Aorta (tissue), 5 donors: Measurements from ENCODE around the gene ERG. TPM values are rescaled to one million over a fixed set of nuclear protein-coding genes. Genes with fewer than 3 reads are reported as not detected.

Experiments
- ATAC-seq: fragments of 200-7000 bp; cut with Tn5 transposase; one replicate; pipeline ENCODE4 v1.9.1; 2022; ENCODE audit warnings: moderate library complexity; ENCODE audit not compliant: low FRiP score
- DNase-seq, 2 donors: peaks; one replicate each; pipeline ENCODE4 v3.0.0-alpha.2; 2020
- H3K27ac ChIP-seq, 2 donors: one replicate each; pipeline ENCODE4 v1.5.1; 2013; ENCODE audit warnings: low read length in 2 of 2, mild to moderate bottlenecking in 2 of 2, moderate library complexity in 2 of 2, control low read depth in 1 of 2, inconsistent platforms in 1 of 2, low read depth in 1 of 2
- H3K27me3 ChIP-seq, 2 donors: one replicate each; pipeline ENCODE4 v1.6.1; 2013; ENCODE audit warnings: control low read depth in 1 of 2, low read length in 1 of 2, mild to moderate bottlenecking in 1 of 2, moderate library complexity in 1 of 2; ENCODE audit not compliant: insufficient read depth in 2 of 2, control insufficient read depth in 1 of 2
- H3K36me3 ChIP-seq, 2 donors: one replicate each; pipeline ENCODE4 v1.6.1; 2013; ENCODE audit warnings: control low read depth in 1 of 2, low read length in 1 of 2, mild to moderate bottlenecking in 1 of 2; ENCODE audit not compliant: insufficient read depth in 2 of 2, control insufficient read depth in 1 of 2
- H3K4me1 ChIP-seq, 2 donors: one replicate each; pipeline ENCODE4 v1.6.1; 2013; ENCODE audit warnings: low read length in 2 of 2, control low read depth in 1 of 2, mild to moderate bottlenecking in 1 of 2, moderate library complexity in 1 of 2; ENCODE audit not compliant: insufficient read depth in 2 of 2, control insufficient read depth in 1 of 2
- H3K4me3 ChIP-seq, 2 donors: one replicate each; pipeline ENCODE4 v1.5.1; 2013; ENCODE audit warnings: low read length in 2 of 2, control low read depth in 1 of 2, mild to moderate bottlenecking in 1 of 2
- H3K9me3 ChIP-seq: one replicate; pipeline ENCODE4 v1.6.1; 2013; ENCODE audit warnings: mild to moderate bottlenecking, low read length; ENCODE audit not compliant: control insufficient read depth
- WGBS, 2 donors: extraction: QIAGEN DNeasy Blood & Tissue Kit; methylation state at CpG; one replicate each; pipeline ENCODE4 v1.1.7; 2013; 5-methylcytosine and 5-hydroxymethylcytosine counted together
- intact Hi-C, 2 donors: fragments of 100-400 bp; cut with DNase I; formaldehyde crosslinking; loops; one replicate each; pipeline versions ENCODE4 v1.14.2 to v1.15.0; 2022
- polyA plus RNA-seq, 2 donors: library from polyadenylated mRNA; stranded (reverse); fragments of 200-250 nt; gene quantifications; one replicate each; pipeline ENCODE4 v1.2.3, GENCODE V29; 2013
- total RNA-seq, 2 donors: library from RNA; stranded (reverse); fragmentation: NEBNext Ultra II Directional; extraction: Animal tissue kit (Norgen Biotek cat#: 25700); gene quantifications; one replicate each; pipeline ENCODE4 v1.2.1, GENCODE V29; 2021
- donor health status: healthy with polysubstance abuse.
- donor health status: Bipolar disorder and iron deficiency.
- donor health status: DM: no; HTN: no; CAD: no.
- donor health status: DM: no; HTN: no; CAD: no.
- donor health status: DM: yes; HTN: yes; CAD: no.

Gene ERG
- total and polyA plus RNA-seq, 4 donors, result 33.5 to 133 (median 86.4) TPM

DNA sequence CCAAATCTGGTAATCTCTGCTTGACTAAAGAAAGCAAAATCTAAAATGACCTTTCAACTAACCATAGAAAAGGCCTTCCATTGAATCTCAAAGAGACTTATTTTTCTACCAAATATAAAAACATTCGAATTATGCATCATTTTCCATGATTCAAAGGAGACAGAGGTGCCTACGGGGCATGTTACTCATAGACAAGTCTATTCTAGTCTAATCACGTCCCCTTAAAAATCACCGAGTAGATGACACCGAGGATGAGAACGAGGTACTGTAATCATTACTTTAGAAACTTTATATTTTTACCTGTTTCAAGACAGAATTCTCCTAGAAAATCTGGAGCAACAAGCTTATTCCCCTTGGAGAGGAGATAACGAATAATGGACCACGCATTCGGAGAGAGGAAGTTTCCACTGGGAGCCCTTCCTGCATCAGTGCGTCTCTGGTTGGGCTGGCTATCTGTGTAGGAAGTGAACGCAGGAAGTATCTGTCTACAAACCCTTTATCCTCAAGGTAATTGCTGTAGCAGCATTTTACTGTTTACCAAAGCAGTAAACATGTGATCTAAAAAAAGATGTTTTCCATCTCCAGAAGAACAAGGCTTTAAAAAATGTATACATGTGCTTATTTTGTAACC is 9.5 kb downstream of the ERG start:
- peak overlapping the region; percentile 52 to 84 for H3K27ac ChIP-seq
- 35 to 43% methylated on average over 11 of the region's 11 CpGs for WGBS, 2 donors
- ATAC-seq, result no peak
- peaks cover 7 to 22% of the 10 kb centered on the region in 2 donors for H3K4me1 ChIP-seq
- intact Hi-C loops, result loop anchor here in 1 of 2 donors (5.0 kb wide), 1 partner anchor 146 kb away; no protein-coding TSS in a partner anchor
- H3K9me3 ChIP-seq, result no peaks in the 10 kb centered on the region
- H3K4me3 ChIP-seq, result no peak overlapping the region
- DNase-seq, result no peak
- H3K27me3 ChIP-seq, result no peaks in the 10 kb centered on the region
- H3K36me3 ChIP-seq, result no peaks in the 10 kb centered on the region

DNA sequence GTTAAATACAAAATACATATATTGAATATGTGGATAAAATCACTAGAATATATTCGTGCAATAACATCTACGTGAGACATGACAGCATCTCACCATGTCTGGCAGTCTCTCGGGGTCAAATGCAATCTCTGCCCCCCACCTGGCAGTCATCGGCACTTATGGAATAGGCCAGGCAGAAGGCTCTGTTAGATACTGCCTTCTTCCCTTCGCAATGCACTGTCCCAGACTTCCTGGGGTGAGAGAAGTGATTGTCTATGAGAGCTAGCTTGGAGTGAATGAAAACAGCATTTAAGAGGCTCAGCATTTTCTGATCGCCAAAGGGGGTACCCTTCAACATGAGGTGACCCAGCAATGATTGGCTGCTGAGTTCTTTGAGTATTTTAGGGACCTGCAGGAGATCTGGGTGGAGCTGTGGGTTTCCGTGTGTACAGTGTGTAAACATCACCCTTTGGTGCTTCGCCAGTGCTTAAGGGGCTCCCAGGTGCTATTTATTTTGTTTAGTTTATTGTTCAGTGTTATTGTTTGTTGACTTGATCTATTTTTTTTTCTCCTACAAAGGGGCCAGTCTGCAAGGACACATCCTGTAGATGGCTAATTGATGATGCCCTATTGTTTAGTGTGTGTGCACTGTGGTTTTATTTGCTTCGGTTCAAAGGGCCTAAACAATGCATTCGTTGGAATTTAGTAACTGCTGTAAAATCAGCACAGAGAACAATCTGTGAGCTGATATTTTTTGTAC is 10.2 kb downstream of the ERG start:
- DNase-seq (no peak), ATAC-seq (no peak)
- intact Hi-C loops, result loop anchor here in 1 of 2 donors (5.0 kb wide), 1 partner anchor 146 kb away; no protein-coding TSS in a partner anchor
- H3K9me3 ChIP-seq, result no peaks in the 10 kb centered on the region
- H3K27ac ChIP-seq, result peak overlapping the region; percentile 84 to 95
- no peaks in the 10 kb centered on the region for H3K36me3 ChIP-seq
- 67 to 73% methylated on average over 10 of the region's 10 CpGs for WGBS, 2 donors
- H3K4me3 ChIP-seq, result no peak overlapping the region
- peaks cover 7 to 22% of the 10 kb centered on the region in 2 donors for H3K4me1 ChIP-seq
- no peaks in the 10 kb centered on the region for H3K27me3 ChIP-seq

GRCh38 chr21:38486706-38487105 is 11.6 kb downstream of the ERG start:
- intact Hi-C loops, result loop anchor here in 1 of 2 donors (5.0 kb wide), 1 partner anchor 144 kb away; no protein-coding TSS in a partner anchor
- no peak for DNase-seq
- no peak overlapping the region for H3K4me3 ChIP-seq
- WGBS, 2 donors, result 29 to 33% methylated on average over 6 of the region's 6 CpGs
- H3K4me1 ChIP-seq, result peaks cover 5 to 21% of the 10 kb centered on the region in 2 donors
- ATAC-seq, result no peak
- H3K9me3 ChIP-seq, result no peaks in the 10 kb centered on the region
- no peaks in the 10 kb centered on the region for H3K36me3 ChIP-seq
- H3K27ac ChIP-seq, result peak overlapping the region; percentile 87 to 94
- H3K27me3 ChIP-seq, result no peaks in the 10 kb centered on the region

GRCh38 chr21:38486221-38486620 is 12.1 kb downstream of the ERG start:
- peak; percentile 65 for ATAC-seq
- Histone ChIP-seq H3K27ac (peak overlapping the region in 1 of 2 donors; percentile 32), H3K9me3 (no peaks in the 10 kb centered on the region), H3K36me3 (no peaks in the 10 kb centered on the region), H3K4me1 (peaks cover 5 to 21% of the 10 kb centered on the region in 2 donors), H3K4me3 (no peak overlapping the region), H3K27me3 (no peaks in the 10 kb centered on the region)
- DNase-seq, result peak in 1 of 2 donors; percentile 59
- intact Hi-C loops, result loop anchor here in 1 of 2 donors (5.0 kb wide), 1 partner anchor 144 kb away; no protein-coding TSS in a partner anchor
- WGBS, 2 donors, result 22 to 26% methylated on average over 5 of the region's 5 CpGs

DNA sequence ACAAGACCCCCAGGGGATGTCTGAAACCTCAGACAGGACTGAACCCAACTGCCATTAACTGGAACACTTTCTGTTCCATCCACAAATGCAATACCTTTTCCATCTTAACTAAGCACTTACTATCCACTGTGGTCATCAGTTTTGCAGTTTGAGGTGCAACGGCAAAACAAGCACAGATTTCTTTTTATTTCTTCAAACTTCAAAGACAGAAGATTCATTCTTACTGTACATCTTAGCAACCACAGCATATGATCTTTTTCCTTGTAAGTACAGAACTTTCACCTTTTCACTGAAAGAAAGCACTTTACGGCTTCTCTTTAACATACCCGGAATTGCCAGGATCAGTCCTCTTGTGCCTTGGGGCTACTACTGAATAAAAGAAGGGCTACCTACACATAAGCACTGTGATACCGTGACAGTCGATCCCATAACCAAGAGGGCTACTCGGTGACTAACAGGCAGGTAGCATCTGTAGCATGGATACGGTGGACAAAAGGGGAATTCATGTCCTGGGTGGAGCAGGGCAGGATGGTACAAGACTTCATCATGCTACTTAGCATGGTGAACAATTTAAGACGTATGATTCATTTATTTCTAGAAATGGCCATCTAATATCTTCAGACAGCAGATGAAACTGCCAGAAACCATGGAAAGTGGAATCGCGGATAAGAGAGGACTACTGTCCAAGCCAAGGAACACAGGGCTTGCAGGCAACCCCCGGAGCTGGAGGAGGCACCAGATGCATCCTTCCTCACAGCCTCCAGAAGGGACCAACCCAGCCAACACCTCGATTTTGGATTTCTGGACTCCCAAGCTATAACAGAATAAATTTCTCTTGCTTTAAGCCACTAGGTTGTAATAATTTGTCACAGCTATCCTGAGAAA is 18.4 kb downstream of the ERG start:
- ATAC-seq, result no peak
- Histone ChIP-seq H3K4me1 (peaks cover 1 to 11% of the 10 kb centered on the region in 2 donors), H3K4me3 (no peak overlapping the region), H3K36me3 (no peaks in the 10 kb centered on the region), H3K9me3 (no peaks in the 10 kb centered on the region), H3K27ac (peak overlapping the region in 1 of 2 donors; percentile 68), H3K27me3 (no peaks in the 10 kb centered on the region)
- intact Hi-C loops, result no loop called here
- 60 to 64% methylated on average over 12 of the region's 12 CpGs for WGBS, 2 donors
- DNase-seq, result no peak

DNA sequence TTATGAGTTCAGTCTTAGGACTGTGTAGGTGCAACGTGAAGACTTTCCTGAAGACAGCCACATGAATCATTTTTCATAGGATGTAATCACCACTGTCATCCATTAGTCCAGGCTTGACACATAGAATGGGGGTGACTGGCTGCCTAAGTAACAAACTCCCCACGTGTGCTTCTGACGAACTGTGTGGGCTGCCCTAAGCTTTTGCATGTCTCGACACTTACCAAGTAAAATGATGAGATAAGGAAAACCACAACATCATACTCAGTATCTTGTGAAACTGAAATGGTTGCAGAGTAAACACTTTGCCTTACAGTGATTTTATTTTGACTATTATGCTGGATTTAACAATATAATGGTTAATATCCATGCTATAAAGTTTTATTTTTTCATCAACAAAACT is 19.5 kb downstream of the ERG start:
- no peaks in the 10 kb centered on the region for H3K36me3 ChIP-seq
- intact Hi-C loops, result no loop called here
- peak overlapping the region in 1 of 2 donors; percentile 6 for H3K27ac ChIP-seq
- 44 to 53% methylated on average over 4 of the region's 4 CpGs for WGBS, 2 donors
- no peak overlapping the region for H3K4me3 ChIP-seq
- DNase-seq, result no peak
- H3K9me3 ChIP-seq, result no peaks in the 10 kb centered on the region
- H3K4me1 ChIP-seq, result peaks cover 0 to 5% of the 10 kb centered on the region in 2 donors
- no peaks in the 10 kb centered on the region for H3K27me3 ChIP-seq
- ATAC-seq, result no peak

- Histone ChIP-seq H3K36me3 (no peaks in the 10 kb centered on the region), H3K9me3 (no peaks in the 10 kb centered on the region), H3K4me1 (peaks cover 0 to 5% of the 10 kb centered on the region in 2 donors), H3K27ac (peak overlapping the region; percentile 31 to 52), H3K27me3 (no peaks in the 10 kb centered on the region), H3K4me3 (no peak overlapping the region)
- intact Hi-C loops, result no loop called here
- 49 to 56% methylated on average over 9 of the region's 9 CpGs for WGBS, 2 donors
- DNase-seq (no peak), ATAC-seq (no peak)
Measured at GRCh38 chr21:38477226-38477625, 21.1 kb downstream of the ERG start.

- 57 to 59% methylated on average over 12 of the region's 12 CpGs for WGBS, 2 donors
- peak overlapping the region in 1 of 2 donors; percentile 8 for H3K27ac ChIP-seq
- H3K4me3 ChIP-seq, result no peak overlapping the region
- ATAC-seq (peak; percentile 58), DNase-seq (no peak)
- intact Hi-C loops, result no loop called here
- no peaks in the 10 kb centered on the region for H3K27me3 ChIP-seq
- no peaks in the 10 kb centered on the region for H3K36me3 ChIP-seq
- peaks cover 0 to 3% of the 10 kb centered on the region in 2 donors for H3K4me1 ChIP-seq
- no peaks in the 10 kb centered on the region for H3K9me3 ChIP-seq
Measured at GRCh38 chr21:38476385-38476784, 21.9 kb downstream of the ERG start.
